Astrocyte (in vitro differentiated cells and primary cell): ENCODE data around the gene ACSBG1.

Experiments used
- EZH2 ChIP-seq: IDR thresholded peaks from 2 replicates; pipeline ENCODE4 v1.6.1; 2012; ENCODE audit warnings: mild to moderate bottlenecking, low read length, inconsistent platforms; ENCODE audit not compliant: insufficient read depth
- TF ChIP-seq, protein P1 (sequence below): IDR thresholded peaks from 2 replicates; pipeline ENCODE4 v1.5.1; 2011; ENCODE audit warnings: low read depth, mild to moderate bottlenecking, inconsistent platforms, low read length, moderate library complexity; ENCODE audit not compliant: insufficient read depth

DNA sequence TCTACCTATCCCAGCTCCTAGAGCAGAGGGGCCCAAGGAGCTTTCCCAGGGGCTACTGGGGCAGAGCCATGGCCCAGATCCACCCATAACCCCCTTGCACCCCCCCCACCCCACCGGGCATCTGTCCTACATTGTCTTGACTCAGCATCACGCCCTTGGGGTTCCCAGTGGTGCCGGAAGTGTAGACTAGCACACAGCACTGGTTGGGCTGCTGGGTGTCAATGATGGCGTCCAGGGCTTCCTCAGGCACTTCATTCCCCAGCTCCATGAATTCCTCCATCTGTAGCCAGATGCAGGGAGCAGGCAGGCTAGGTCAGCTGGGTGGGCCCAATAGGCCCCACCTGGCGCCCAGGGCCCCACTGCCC lies 52.0 kb downstream of the ACSBG1 start:
- TF ChIP-seq, protein P1, sequence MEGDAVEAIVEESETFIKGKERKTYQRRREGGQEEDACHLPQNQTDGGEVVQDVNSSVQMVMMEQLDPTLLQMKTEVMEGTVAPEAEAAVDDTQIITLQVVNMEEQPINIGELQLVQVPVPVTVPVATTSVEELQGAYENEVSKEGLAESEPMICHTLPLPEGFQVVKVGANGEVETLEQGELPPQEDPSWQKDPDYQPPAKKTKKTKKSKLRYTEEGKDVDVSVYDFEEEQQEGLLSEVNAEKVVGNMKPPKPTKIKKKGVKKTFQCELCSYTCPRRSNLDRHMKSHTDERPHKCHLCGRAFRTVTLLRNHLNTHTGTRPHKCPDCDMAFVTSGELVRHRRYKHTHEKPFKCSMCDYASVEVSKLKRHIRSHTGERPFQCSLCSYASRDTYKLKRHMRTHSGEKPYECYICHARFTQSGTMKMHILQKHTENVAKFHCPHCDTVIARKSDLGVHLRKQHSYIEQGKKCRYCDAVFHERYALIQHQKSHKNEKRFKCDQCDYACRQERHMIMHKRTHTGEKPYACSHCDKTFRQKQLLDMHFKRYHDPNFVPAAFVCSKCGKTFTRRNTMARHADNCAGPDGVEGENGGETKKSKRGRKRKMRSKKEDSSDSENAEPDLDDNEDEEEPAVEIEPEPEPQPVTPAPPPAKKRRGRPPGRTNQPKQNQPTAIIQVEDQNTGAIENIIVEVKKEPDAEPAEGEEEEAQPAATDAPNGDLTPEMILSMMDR, result no peak
- TF ChIP-seq EZH2, result no peak
